Activated gamma-delta T cell treated with anti-CD3 and anti-CD28 coated beads, Interleukin-2, amount 50 U/mL, for 16 hours (primary cell): Measurements from ENCODE around the gene MACROD2.

ENCODE experiments used
- DNase-seq: peaks from one replicate; pipeline ENCODE4 v3.0.0-alpha.2; 2020; ENCODE audit warnings: low read depth

Gene MACROD2

GRCh38 chr20:14647016-14647415 lies 651.7 kb downstream of the MACROD2 start:
- DNase-seq: no peak

- no peak for DNase-seq
These were observed 654.3 kb downstream of the MACROD2 start for GRCh38 chr20:14649662-14650061.

GRCh38 chr20:14657266-14658005 lies 662.1 kb downstream of the MACROD2 start:
- no peak for DNase-seq

- DNase-seq: no peak
These were observed 668.8 kb downstream of the MACROD2 start for GRCh38 chr20:14664101-14664500.

GRCh38 chr20:14666696-14667095 lies 671.4 kb downstream of the MACROD2 start:
- no peak for DNase-seq

- no peak for DNase-seq
These were observed 671.9 kb downstream of the MACROD2 start for GRCh38 chr20:14667226-14667625.

GRCh38 chr20:14672066-14672465 lies 676.8 kb downstream of the MACROD2 start:
- DNase-seq: no peak

GRCh38 chr20:14673164-14673563 lies 677.8 kb downstream of the MACROD2 start:
- DNase-seq: no peak

GRCh38 chr20:14677455-14677854 lies 682.1 kb downstream of the MACROD2 start:
- DNase-seq: no peak

GRCh38 chr20:14685183-14685582 lies 689.9 kb downstream of the MACROD2 start:
- DNase-seq: no peak

- DNase-seq: no peak
These were observed 692.0 kb downstream of the MACROD2 start for GRCh38 chr20:14687313-14687712.

- DNase-seq: no peak
These were observed 692.7 kb downstream of the MACROD2 start for GRCh38 chr20:14688005-14688404.

GRCh38 chr20:14691994-14692393 lies 696.7 kb downstream of the MACROD2 start:
- no peak for DNase-seq

GRCh38 chr20:14696478-14696877 lies 701.2 kb downstream of the MACROD2 start:
- DNase-seq: no peak

GRCh38 chr20:14696937-14697336 lies 701.6 kb downstream of the MACROD2 start:
- no peak for DNase-seq

- no peak for DNase-seq
These were observed 702.8 kb downstream of the MACROD2 start for GRCh38 chr20:14698125-14698524.

GRCh38 chr20:14698605-14699373 lies 703.5 kb downstream of the MACROD2 start:
- no peak for DNase-seq

- no peak for DNase-seq
These were observed 705.3 kb downstream of the MACROD2 start for GRCh38 chr20:14700639-14700960.

- DNase-seq: no peak
These were observed 706.0 kb downstream of the MACROD2 start for GRCh38 chr20:14701326-14701725.

- no peak for DNase-seq
These were observed 711.2 kb downstream of the MACROD2 start for GRCh38 chr20:14706555-14706954.

GRCh38 chr20:14707026-14707680 lies 711.8 kb downstream of the MACROD2 start:
- no peak for DNase-seq

- no peak for DNase-seq
These were observed 712.7 kb downstream of the MACROD2 start for GRCh38 chr20:14707865-14708596.
